ENCODE data around the gene COMMD7. TPM values are rescaled to one million over a fixed set of nuclear protein-coding genes. Genes with fewer than 3 reads are reported as not detected.

Gene COMMD7
- total and polyA plus RNA-seq, 9 of the 15 experiments (the other 6 are each of a cell fraction or from before 2014, with no cell fraction given) = 11.9 to 69.1 (median 34.7) TPM

DNA sequence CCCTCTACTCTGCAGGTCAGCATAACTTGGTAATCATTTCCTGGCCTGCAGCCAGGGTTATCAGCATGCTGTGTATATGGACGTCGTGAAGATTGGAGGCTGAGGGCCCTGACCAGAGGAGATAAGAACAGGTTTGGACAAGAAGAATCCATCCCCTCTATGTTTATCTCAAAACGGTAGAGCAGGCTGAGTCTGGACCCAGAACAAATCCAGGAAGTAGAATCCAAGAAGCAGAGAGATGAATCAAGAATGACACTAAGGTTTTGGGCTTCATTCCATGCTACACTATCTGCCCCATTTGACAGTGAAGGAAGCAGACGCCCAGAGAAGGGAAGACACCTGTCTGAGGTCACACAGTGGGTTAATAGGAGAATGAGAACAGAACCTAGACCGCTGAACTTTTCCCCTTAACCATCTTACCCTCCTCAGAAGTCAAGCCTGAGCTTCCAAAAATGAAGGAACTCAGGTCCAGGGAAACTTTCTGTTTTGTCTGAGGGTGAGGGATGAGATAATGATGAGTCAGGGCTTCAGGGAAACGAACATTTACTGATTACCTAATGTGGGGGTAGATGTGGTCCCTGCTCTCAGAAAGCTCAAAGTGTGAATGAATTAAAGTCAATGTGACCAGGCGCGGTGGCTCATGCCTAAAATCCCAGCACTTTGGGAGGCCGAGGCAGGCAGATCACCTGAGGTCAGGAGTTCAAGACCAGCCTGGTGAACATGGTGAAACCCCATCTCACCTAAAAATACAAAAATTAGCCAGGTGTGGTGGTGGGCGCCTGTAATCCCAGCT is 9.4 kb upstream of the COMMD7 start (continued):
- no peak for TF ChIP-seq IRF1 (CRISPR knock-in tag; IDR thresholded peaks at IDR 0.05; ENCODE audit: borderline replicate concordance)
- TF ChIP-seq ZNF436 (CRISPR knock-in tag; IDR thresholded peaks at IDR 0.05) = no peak
- TF ChIP-seq SMARCE1 (IDR thresholded peaks at IDR 0.05) = peak; percentile 97
- TF ChIP-seq, protein P1, sequence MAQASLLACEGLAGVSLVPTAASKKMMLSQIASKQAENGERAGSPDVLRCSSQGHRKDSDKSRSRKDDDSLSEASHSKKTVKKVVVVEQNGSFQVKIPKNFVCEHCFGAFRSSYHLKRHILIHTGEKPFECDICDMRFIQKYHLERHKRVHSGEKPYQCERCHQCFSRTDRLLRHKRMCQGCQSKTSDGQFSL (CRISPR knock-in tag; IDR thresholded peaks at IDR 0.05) = no peak
- TF ChIP-seq, protein P1 (tag; IDR thresholded peaks at IDR 0.05) = no peak
- peak; percentile 95 for TF ChIP-seq RNF2 (IDR thresholded peaks at IDR 0.05)
- TF ChIP-seq, protein P2, sequence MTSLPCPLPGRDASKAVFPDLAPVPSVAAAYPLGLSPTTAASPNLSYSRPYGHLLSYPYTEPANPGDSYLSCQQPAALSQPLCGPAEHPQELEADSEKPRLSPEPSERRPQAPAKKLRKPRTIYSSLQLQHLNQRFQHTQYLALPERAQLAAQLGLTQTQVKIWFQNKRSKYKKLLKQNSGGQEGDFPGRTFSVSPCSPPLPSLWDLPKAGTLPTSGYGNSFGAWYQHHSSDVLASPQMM (CRISPR knock-in tag; IDR thresholded peaks at IDR 0.05) = no peak
- no peak for TF ChIP-seq ZKSCAN3 (CRISPR knock-in tag; IDR thresholded peaks at IDR 0.05)
- peak; percentile 98 for TF ChIP-seq TCF3 (CRISPR knock-in tag; IDR thresholded peaks at IDR 0.05)
- TF ChIP-seq, protein P3, sequence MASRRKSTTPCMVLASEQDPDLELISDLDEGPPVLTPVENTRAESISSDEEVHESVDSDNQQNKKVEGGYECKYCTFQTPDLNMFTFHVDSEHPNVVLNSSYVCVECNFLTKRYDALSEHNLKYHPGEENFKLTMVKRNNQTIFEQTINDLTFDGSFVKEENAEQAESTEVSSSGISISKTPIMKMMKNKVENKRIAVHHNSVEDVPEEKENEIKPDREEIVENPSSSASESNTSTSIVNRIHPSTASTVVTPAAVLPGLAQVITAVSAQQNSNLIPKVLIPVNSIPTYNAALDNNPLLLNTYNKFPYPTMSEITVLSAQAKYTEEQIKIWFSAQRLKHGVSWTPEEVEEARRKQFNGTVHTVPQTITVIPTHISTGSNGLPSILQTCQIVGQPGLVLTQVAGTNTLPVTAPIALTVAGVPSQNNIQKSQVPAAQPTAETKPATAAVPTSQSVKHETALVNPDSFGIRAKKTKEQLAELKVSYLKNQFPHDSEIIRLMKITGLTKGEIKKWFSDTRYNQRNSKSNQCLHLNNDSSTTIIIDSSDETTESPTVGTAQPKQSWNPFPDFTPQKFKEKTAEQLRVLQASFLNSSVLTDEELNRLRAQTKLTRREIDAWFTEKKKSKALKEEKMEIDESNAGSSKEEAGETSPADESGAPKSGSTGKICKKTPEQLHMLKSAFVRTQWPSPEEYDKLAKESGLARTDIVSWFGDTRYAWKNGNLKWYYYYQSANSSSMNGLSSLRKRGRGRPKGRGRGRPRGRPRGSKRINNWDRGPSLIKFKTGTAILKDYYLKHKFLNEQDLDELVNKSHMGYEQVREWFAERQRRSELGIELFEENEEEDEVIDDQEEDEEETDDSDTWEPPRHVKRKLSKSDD (conservative IDR thresholded peaks at IDR 0.05; ENCODE audit: low read length) = no peak
- TF ChIP-seq, protein P4, sequence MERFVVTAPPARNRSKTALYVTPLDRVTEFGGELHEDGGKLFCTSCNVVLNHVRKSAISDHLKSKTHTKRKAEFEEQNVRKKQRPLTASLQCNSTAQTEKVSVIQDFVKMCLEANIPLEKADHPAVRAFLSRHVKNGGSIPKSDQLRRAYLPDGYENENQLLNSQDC (CRISPR knock-in tag; IDR thresholded peaks at IDR 0.05) = no peak
- peak; percentile 62 for TF ChIP-seq MAX (CRISPR knock-in tag; IDR thresholded peaks at IDR 0.05)
- TF ChIP-seq KDM2B (CRISPR knock-in tag; IDR thresholded peaks at IDR 0.05) = no peak
- TF ChIP-seq TFAM (CRISPR knock-in tag; conservative IDR thresholded peaks at IDR 0.05) = no peak
- no peak for TF ChIP-seq CSDE1 (IDR thresholded peaks at IDR 0.05)
